NOMO-1 (cell line): ENCODE data around the gene CTDSP2.
"Not testable (repeated sequence)": the region's sequence is repeated elsewhere in the genome, so short reads cannot be mapped to it uniquely, and the experiment has no call there.

Experiments used
- DNase-seq, 2 experiments: peaks; one replicate each; lab custom pipeline; 2025; ENCODE audit not compliant: unreplicated experiment in 2 of 2; lab: John Stamatoyannopoulos, UW

Gene CTDSP2

GRCh38 chr12:57853864-57854556 is 7.5 kb upstream of the CTDSP2 start:
- no peak for DNase-seq

- no peak for DNase-seq
These were observed 6.3 kb upstream of the CTDSP2 start for GRCh38 chr12:57852620-57853500.

DNA sequence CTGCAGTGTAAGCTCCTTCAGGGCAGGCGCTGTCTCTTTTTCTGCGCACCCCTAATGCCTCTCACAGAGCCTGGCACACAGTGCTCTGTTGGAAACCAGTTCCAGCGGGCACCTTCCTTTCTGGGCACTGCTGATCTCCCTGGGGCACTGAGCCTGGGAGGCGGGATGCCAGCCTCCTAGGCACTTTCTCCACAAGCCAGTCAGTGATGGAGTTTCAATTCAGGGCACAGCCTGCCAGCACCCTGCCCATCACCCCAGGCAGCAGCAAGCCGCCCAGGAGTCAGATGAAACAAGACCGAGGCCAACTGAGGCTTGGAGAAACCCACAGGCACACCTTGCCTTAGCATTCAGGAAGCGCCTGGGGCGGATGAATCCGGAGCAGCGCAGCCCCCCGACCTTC is 5.7 kb upstream of the CTDSP2 start:
- DNase-seq, result no peak

GRCh38 chr12:57851552-57851951 is 5.0 kb upstream of the CTDSP2 start:
- DNase-seq, result no peak

DNA sequence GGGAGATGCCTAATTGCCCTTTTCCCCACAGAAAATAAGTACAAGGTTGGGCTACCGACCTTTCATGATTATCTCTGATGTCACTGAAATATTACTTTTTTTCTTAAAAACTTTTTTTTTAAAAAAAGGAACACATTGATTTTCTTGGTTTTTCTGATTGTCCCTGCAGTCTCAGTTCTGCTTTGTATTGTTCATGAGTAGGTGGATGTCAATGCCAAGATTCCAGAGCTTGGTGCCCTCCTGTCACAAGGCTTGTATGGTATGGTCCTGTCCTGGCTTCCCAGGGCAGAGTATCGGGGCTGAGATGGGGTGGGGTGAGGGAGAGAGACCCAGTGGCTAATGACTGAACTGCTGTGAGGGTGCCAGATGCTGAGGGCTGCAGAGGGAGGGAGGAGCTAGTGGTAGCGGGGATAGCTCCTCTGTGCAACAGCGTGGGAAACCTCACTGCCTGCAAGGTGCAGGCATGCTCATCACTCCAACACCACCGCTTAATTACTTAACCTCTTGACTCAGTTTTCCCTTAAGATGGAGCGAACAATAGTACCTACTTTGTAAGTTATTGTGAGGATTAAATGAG is 4.4 kb upstream of the CTDSP2 start:
- peak in 1 of 2 experiments; percentile 52 for DNase-seq

- not testable (repeated sequence) for DNase-seq
These were observed 2.9 kb upstream of the CTDSP2 start for GRCh38 chr12:57849447-57849846.

- DNase-seq, result no peak
These were observed 2.5 kb upstream of the CTDSP2 start for GRCh38 chr12:57849035-57849434.

DNA sequence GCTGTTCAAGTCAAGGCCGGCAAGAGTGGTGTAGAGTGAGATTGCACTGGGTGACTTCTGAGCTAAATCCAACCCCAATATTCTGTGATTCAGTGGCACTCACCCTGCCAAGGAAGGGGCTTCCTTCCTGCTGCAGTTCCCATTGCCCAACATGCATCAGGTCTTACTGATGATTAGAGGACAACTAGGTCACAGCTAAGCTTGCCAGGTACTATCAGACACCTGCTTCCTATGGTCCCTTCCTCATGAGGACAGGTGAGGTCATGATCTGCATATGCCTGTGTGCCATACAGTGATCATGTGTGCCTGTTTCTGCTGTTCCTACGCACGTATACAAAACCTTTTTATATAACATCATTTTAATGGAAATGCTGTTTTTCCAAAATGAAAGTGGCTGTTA is 1.7 kb upstream of the CTDSP2 start:
- DNase-seq, result no peak

- peak in 1 of 2 experiments; percentile 9 for DNase-seq
These were observed 298 bp downstream of the CTDSP2 start for GRCh38 chr12:57846285-57846576.

DNA sequence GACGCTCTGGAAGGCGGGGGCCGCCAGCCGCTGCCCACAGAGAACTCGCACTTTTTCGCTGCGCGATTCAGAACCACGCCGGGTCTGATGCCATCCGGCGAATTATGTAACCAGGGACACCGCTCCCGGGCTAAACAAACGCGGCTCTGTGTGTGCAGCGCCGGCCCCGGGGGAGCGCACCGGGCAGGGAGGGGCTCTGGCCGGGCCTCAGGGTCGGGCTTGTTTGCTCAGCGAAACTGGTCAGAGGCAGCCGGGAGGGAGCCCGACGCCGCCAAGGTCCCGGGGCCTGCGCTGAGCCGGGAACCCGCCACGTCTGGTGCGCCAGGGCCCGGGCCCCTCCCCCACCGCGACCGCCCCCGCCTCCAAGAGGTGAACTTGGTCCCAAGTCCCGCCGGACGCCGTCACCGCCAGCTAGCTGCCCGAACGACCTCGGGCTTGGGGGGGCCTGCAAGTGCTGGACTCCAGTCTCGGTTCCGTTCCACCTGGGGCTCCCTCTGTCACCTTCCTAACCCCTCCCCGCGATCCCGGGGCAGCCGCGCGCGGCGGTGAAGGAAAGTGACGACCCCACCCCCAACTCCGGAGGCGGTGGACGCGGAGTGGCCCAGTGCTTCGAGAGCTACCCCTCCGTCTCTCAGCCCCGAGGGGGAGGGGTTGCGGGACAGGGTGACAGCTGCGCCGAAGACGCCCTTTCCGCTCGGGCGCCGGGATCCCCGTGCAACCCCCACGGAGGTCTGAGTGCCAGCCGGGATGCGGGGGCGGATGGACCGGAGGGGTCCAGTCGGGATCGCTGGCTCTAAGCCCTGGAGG is 848 bp downstream of the CTDSP2 start:
- peak; percentile 7 to 36 for DNase-seq

- DNase-seq, result peak; percentile 30 to 38
These were observed 1.6 kb downstream of the CTDSP2 start for GRCh38 chr12:57844709-57845477.

- DNase-seq, result peak in 1 of 2 experiments; percentile 7
These were observed 3.9 kb downstream of the CTDSP2 start for GRCh38 chr12:57842342-57843294.

DNA sequence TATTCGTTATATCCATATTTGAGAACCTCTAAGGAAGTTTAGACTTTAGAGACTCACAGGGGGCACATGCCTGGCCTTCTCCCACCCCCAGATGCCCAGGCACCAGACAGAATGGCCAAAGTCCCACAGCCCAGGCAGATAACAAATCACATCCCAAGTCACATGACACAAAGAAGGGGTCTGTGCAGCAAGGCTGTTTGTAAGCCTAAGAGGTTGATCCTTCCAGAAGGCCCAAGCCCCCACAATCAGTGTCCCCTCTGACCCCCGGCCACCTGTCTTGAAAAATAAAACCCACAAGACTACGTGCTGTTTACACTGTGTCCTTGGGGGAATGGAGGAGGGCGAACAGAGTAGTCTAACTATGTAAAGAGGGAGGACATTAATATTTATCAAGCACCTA is 5.1 kb downstream of the CTDSP2 start:
- no peak for DNase-seq

DNA sequence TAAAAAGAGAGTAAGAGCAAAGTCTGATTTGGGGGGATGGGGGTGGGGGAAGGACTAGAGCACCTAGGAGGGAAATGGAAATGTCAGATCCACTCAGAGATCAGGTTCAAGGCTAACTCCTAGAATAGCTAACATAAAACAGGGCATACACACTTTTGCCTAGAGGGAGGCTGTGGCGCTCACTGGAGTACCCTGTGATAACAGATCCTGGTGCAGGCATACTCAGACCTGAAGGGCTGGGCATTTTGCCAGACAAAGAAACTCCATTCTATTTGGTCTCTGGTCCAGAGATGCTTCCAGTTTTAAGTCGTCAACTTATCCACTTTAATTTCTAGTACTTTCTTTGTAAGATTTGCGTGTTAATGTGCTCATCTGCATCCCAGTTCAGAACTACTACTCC is 5.8 kb downstream of the CTDSP2 start:
- DNase-seq, result no peak

GRCh38 chr12:57839996-57840395 is 6.5 kb downstream of the CTDSP2 start:
- no peak for DNase-seq

DNA sequence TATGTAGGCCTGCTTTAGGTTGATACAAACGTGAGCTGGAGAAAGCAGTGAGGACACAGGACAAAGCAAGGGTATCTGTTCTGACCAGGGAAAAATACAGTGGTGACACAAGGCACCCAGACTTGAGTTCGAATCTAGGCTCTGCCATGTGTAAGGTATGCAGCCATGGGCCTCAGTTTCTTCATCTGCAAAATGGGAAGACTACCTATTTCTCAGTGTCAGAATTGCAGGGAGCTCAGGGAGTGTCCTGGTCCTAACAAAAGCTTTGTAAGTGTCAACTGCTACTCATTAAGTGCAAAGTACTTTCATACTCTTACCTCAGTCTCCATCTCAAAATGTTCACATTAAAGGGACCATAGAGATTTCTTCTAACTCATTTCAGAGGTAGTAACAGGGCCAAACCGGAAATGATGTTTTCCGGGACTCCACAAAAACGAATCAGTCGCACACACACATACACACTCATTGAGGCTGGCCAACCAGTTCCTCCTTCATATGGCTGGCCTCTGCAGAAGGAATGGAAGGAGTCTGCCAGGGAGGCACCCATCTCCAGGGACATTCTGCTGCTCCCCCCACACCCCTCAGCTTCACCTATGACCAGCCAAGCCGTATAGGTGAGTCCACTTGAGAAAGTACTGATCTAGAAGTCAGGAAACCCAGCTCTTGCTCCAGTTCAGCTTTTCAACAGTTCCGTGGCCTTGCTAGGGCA is 7.8 kb downstream of the CTDSP2 start:
- DNase-seq, result peak; percentile 10 to 34

DNA sequence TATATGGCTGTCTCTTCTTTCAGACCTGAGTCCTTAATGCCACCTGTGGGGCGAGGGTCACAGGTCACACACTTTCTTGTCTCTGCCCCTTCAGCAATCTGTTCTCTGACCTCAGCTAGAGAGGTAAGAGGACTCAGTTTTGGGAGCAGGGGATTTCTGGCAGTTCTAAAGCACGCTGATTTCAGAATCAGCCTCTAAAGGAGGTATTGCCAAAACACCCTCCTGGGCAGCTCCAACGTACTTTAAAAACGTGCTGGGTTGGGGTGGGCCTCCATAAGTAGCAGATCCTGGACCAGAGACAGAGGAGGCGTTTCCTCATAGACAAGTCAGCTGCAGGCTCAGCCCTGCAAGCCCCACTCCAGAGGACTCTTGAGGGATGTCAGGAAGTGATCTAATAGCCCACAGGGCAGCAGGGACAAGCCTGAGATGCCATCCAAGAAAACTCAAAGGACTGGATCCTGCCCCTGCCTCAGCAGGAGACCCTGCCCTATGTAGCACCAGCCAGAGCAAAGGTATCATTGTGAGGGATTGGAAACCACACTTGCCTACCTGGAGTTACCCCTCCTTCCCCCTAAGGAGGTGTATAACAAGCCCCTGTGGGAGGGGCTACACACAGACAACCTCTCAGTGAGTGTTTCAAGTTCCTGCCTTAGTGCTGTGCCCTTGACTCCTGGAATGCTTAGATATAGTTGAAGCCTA is 8.5 kb downstream of the CTDSP2 start:
- DNase-seq, result peak; percentile 34 to 58
